ENCODE data around the gene CCDC51. TPM values are rescaled to one million over a fixed set of nuclear protein-coding genes. Genes with fewer than 3 reads are reported as not detected.

The CCDC51 gene
- total and polyA plus RNA-seq, 2 of the 13 experiments (the other 11 are each of a cell fraction or from before 2014, with no cell fraction given) = 18.1 to 29.4 TPM

GRCh38 chr3:48436477-48436787 lies 3.5 kb downstream of the CCDC51 start:
- BruUV-seq (replicated peaks) = no TSS peak
- CTCF ChIA-PET (ENCODE audit: low intra/inter-chr PET ratio, low total read pairs) = interaction anchor here (0.8 to 5.7 kb wide), 10 partner anchors 10 to 242 kb away, joined by 4 to 117 read pairs (median 15); no protein-coding TSS in a partner anchor
- intact Hi-C loops (cut with micrococcal nuclease; ENCODE audit: unreplicated experiment) = loop anchor here (1.0 to 2.0 kb wide), 3 partner anchors 35 to 204 kb away; no protein-coding TSS in a partner anchor
- H3K9ac ChIP-seq (ENCODE audit: insufficient read depth, low read depth, low read length) = no peak overlapping the region
- H3K79me2 ChIP-seq (ENCODE audit: insufficient read depth, low read length) = peaks cover 23% of the 10 kb centered on the region
- H3K27me3 ChIP-seq (ENCODE audit: control insufficient read depth in 1 of 2, insufficient read depth in 2 of 2, low read length in 2 of 2) = no peaks in the 10 kb centered on the region; a peak in 1 of 5 replicates
- no peak overlapping the region for H2AFZ ChIP-seq (ENCODE audit: low read length)
- no peak overlapping the region for H3K27ac ChIP-seq (ENCODE audit: extremely low read length, insufficient read depth, low read length)
- H3K36me3 ChIP-seq (replicated peaks in 1 of 2; ENCODE audit: control insufficient read depth in 1 of 2, insufficient read depth in 2 of 2, low read length in 2 of 2) = peaks cover 1 to 4% of the 10 kb centered on the region in 2 experiments; a peak in 3 of 5 replicates
- no peak for DNase-seq (ENCODE audit: low spot score)
- H3K4me2 ChIP-seq (ENCODE audit: low read depth, low read length) = no peak overlapping the region
- WGBS (ENCODE audit: low lambda C conversion rate) = 50% methylated on average over 1 of the region's 1 CpG
- POLR2A ChIA-PET = interaction anchor here (0.7 to 2.7 kb wide), 13 partner anchors 10 to 196 kb away, joined by 3 to 59 read pairs (median 9); partner anchors contain the start of genes ATRIP and ZNF589
- no peak for ATAC-seq
- H3K4me3 ChIP-seq (replicated peaks in 1 of 3; ENCODE audit: insufficient read depth in 1 of 3, low read depth in 2 of 3, low read length in 3 of 3) = no peak overlapping the region
- peaks cover 72% of the 10 kb centered on the region for H3K4me1 ChIP-seq (ENCODE audit: insufficient read depth, low read length)
- FAIRE-seq = no peak
- peaks cover 2% of the 10 kb centered on the region for H4K20me1 ChIP-seq (ENCODE audit: insufficient read depth, low read length)
- in situ Hi-C loops (cut with HindIII; ENCODE audit: extremely low pct_ligation_motif_present, low pct_unique_long_range_greater_than_20kb) = loop anchor here (5.0 kb wide), 3 partner anchors 34 to 204 kb away; no protein-coding TSS in a partner anchor
- H3K9me3 ChIP-seq (ENCODE audit: low read length) = no peaks in the 10 kb centered on the region
- no peak for TF ChIP-seq BORCS8-MEF2B (CRISPR knock-in tag; IDR thresholded peaks at IDR 0.05)
- TF ChIP-seq ZNF709 (CRISPR knock-in tag; IDR thresholded peaks at IDR 0.05) = no peak
- no peak for TF ChIP-seq KLF13 (CRISPR knock-in tag; IDR thresholded peaks at IDR 0.05)
- TF ChIP-seq, protein P1, sequence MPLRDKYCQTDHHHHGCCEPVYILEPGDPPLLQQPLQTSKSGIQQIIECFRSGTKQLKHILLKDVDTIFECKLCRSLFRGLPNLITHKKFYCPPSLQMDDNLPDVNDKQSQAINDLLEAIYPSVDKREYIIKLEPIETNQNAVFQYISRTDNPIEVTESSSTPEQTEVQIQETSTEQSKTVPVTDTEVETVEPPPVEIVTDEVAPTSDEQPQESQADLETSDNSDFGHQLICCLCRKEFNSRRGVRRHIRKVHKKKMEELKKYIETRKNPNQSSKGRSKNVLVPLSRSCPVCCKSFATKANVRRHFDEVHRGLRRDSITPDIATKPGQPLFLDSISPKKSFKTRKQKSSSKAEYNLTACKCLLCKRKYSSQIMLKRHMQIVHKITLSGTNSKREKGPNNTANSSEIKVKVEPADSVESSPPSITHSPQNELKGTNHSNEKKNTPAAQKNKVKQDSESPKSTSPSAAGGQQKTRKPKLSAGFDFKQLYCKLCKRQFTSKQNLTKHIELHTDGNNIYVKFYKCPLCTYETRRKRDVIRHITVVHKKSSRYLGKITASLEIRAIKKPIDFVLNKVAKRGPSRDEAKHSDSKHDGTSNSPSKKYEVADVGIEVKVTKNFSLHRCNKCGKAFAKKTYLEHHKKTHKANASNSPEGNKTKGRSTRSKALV (CRISPR knock-in tag; IDR thresholded peaks at IDR 0.05) = no peak
- TF ChIP-seq, protein P2, sequence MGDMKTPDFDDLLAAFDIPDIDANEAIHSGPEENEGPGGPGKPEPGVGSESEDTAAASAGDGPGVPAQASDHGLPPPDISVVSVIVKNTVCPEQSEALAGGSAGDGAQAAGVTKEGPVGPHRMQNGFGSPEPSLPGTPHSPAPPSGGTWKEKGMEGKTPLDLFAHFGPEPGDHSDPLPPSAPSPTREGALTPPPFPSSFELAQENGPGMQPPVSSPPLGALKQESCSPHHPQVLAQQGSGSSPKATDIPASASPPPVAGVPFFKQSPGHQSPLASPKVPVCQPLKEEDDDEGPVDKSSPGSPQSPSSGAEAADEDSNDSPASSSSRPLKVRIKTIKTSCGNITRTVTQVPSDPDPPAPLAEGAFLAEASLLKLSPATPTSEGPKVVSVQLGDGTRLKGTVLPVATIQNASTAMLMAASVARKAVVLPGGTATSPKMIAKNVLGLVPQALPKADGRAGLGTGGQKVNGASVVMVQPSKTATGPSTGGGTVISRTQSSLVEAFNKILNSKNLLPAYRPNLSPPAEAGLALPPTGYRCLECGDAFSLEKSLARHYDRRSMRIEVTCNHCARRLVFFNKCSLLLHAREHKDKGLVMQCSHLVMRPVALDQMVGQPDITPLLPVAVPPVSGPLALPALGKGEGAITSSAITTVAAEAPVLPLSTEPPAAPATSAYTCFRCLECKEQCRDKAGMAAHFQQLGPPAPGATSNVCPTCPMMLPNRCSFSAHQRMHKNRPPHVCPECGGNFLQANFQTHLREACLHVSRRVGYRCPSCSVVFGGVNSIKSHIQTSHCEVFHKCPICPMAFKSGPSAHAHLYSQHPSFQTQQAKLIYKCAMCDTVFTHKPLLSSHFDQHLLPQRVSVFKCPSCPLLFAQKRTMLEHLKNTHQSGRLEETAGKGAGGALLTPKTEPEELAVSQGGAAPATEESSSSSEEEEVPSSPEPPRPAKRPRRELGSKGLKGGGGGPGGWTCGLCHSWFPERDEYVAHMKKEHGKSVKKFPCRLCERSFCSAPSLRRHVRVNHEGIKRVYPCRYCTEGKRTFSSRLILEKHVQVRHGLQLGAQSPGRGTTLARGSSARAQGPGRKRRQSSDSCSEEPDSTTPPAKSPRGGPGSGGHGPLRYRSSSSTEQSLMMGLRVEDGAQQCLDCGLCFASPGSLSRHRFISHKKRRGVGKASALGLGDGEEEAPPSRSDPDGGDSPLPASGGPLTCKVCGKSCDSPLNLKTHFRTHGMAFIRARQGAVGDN (CRISPR knock-in tag; IDR thresholded peaks at IDR 0.05) = peak; percentile 17; the same call in 1 of the 2 replicates
- TF ChIP-seq NFKBIZ (CRISPR knock-in tag; IDR thresholded peaks at IDR 0.05) = no peak
- no peak for TF ChIP-seq ZNF367 (CRISPR knock-in tag; IDR thresholded peaks at IDR 0.05; ENCODE audit: borderline replicate concordance)
- TF ChIP-seq, protein P3, sequence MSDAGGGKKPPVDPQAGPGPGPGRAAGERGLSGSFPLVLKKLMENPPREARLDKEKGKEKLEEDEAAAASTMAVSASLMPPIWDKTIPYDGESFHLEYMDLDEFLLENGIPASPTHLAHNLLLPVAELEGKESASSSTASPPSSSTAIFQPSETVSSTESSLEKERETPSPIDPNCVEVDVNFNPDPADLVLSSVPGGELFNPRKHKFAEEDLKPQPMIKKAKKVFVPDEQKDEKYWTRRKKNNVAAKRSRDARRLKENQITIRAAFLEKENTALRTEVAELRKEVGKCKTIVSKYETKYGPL (CRISPR knock-in tag; IDR thresholded peaks at IDR 0.05) = no peak
- no peak for TF ChIP-seq U2AF1 (optimal IDR thresholded peaks at IDR 0.05; ENCODE audit: low read depth, low read length)
- no peak for TF ChIP-seq KDM4B (CRISPR knock-in tag; IDR thresholded peaks at IDR 0.05)
- TF ChIP-seq ZNF224 (CRISPR knock-in tag; IDR thresholded peaks at IDR 0.05) = 0 out of 2 replicates have a peak, but pooled peaks have one; percentile 71
- TF ChIP-seq ZNF180 (CRISPR knock-in tag; IDR thresholded peaks at IDR 0.05; ENCODE audit: borderline replicate concordance, low read depth) = no peak
- no peak for TF ChIP-seq JUN (CRISPR knock-in tag; IDR thresholded peaks at IDR 0.05)
- TF ChIP-seq KMT2A (CRISPR knock-in tag; IDR thresholded peaks at IDR 0.05) = no peak
- no peak for TF ChIP-seq RFX5 (IDR thresholded peaks at IDR 0.05; ENCODE audit: low read depth, low read length)

All from HepG2 (cell line).